Uterus (tissue), 2 donors: Measurements from ENCODE around the gene DTHD1.

ENCODE experiments used
- POLR2A ChIP-seq, 2 donors: fragments of 450-650 bp; IDR thresholded peaks; one replicate each; pipeline ENCODE4 v1.6.1; 2016; ENCODE audit warnings: antibody characterized with exemption in 2 of 2, mild to moderate bottlenecking in 1 of 2, moderate library complexity in 1 of 2
- TF ChIP-seq, protein P1 (sequence below), 4 experiments: fragments of 200-600 bp in 2 of 4; fragments of 450-650 bp in 2 of 4; sonication (generic) in 2 of 4; IDR thresholded peaks; one replicate each; pipeline ENCODE4 v1.5.1; 2016 to 2019; ENCODE audit warnings: antibody characterized with exemption in 4 of 4, mild to moderate bottlenecking in 2 of 4, moderate library complexity in 1 of 4

DNA sequence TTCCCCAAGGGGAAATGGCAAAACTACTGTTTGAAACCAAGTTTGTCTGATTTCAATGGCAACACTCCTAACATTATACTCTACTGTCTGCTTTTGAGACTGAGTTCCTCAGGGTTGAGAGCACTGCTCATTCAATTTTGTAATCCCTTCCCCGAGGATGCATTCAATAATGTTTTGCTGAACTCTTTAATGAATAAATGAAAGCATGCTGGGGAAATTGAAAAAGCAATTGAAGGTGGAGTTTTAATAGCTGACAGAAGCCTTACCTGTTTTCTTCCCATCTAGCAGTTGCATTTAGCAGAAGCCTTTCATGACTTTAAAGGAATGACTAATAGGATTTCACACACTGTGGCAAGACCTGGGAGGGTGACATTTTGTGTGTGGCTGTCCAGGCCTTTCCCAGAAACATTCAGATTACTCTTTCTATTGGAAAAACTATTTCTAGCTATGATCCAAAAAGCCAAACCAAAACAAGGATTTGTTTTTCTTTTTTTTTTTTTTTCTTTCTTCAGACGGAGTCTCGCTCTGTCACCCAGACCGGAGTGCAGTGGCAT lies 45.1 kb downstream of the DTHD1 start:
- TF ChIP-seq, protein P1, sequence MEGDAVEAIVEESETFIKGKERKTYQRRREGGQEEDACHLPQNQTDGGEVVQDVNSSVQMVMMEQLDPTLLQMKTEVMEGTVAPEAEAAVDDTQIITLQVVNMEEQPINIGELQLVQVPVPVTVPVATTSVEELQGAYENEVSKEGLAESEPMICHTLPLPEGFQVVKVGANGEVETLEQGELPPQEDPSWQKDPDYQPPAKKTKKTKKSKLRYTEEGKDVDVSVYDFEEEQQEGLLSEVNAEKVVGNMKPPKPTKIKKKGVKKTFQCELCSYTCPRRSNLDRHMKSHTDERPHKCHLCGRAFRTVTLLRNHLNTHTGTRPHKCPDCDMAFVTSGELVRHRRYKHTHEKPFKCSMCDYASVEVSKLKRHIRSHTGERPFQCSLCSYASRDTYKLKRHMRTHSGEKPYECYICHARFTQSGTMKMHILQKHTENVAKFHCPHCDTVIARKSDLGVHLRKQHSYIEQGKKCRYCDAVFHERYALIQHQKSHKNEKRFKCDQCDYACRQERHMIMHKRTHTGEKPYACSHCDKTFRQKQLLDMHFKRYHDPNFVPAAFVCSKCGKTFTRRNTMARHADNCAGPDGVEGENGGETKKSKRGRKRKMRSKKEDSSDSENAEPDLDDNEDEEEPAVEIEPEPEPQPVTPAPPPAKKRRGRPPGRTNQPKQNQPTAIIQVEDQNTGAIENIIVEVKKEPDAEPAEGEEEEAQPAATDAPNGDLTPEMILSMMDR (IDR thresholded peaks at IDR 0.05): no peak
- TF ChIP-seq POLR2A (IDR thresholded peaks at IDR 0.05): no peak
